GM13977 (cell line): ENCODE measurements around the gene TMEM128.
"Not testable (repeated sequence)": the region's sequence is repeated elsewhere in the genome, so short reads cannot be mapped to it uniquely, and the experiment has no call there.

Experiments used
- DNase-seq: peaks from one replicate; pipeline ENCODE4 v3.0.0; 2012; ENCODE audit warnings: low spot score
- in situ Hi-C: fragments of 300-500 bp; cut with MboI; formaldehyde crosslinking; loops from one replicate; pipeline ENCODE4 v1.12.0; 2022; ENCODE audit warnings: low sequenced_read_pairs, low pct_unique_long_range_greater_than_20kb, mixed read lengths, inconsistent platforms; ENCODE audit not compliant: unreplicated experiment
- TF ChIP-seq, protein P1 (sequence below): IDR thresholded peaks from 2 replicates; pipeline ENCODE4 v1.5.1; 2012; ENCODE audit warnings: mild to moderate bottlenecking, control low read depth; ENCODE audit not compliant: insufficient read depth; ENCODE audit errors: extremely low read depth, missing control alignments

Gene TMEM128

GRCh38 chr4:4202510-4202909, 45.5 kb downstream of the TMEM128 start:
- TF ChIP-seq, protein P1, sequence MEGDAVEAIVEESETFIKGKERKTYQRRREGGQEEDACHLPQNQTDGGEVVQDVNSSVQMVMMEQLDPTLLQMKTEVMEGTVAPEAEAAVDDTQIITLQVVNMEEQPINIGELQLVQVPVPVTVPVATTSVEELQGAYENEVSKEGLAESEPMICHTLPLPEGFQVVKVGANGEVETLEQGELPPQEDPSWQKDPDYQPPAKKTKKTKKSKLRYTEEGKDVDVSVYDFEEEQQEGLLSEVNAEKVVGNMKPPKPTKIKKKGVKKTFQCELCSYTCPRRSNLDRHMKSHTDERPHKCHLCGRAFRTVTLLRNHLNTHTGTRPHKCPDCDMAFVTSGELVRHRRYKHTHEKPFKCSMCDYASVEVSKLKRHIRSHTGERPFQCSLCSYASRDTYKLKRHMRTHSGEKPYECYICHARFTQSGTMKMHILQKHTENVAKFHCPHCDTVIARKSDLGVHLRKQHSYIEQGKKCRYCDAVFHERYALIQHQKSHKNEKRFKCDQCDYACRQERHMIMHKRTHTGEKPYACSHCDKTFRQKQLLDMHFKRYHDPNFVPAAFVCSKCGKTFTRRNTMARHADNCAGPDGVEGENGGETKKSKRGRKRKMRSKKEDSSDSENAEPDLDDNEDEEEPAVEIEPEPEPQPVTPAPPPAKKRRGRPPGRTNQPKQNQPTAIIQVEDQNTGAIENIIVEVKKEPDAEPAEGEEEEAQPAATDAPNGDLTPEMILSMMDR = no peak
- in situ Hi-C loops = no loop called here
- no peak for DNase-seq

- DNase-seq = no peak
- in situ Hi-C loops = no loop called here
- TF ChIP-seq, protein P1 = no peak
Measured at GRCh38 chr4:4200624-4201023, 47.4 kb downstream of the TMEM128 start.

DNA sequence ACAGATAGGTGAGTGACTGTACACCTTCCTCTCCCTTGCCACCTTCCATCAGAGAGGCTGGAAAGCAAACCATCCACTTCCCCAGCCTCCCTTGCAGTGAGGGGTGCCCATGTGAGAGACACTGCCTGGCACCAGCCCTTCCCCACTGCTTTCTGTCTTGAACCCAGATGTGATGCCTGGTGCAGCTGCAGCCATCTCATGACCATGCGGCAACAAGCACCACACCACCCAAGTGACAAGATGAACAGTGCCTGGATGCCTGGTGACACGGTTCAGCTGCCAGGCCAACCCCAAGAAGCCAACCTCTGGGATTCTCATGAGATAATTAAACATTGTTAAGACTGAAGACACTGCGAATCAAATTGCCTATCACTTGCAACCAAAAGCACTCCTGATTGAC, 52.7 kb downstream of the TMEM128 start:
- TF ChIP-seq, protein P1 = no peak
- in situ Hi-C loops = no loop called here
- DNase-seq = no peak

- in situ Hi-C loops, DNase-seq: not testable (repeated sequence)
Measured at GRCh38 chr4:4188557-4188956, 59.5 kb downstream of the TMEM128 start.
